HepG2 (cell line): ENCODE results near the gene KDM5B. TPM values are rescaled to one million over a fixed set of nuclear protein-coding genes. Genes with fewer than 3 reads are reported as not detected.

Experiments
- BCL6 ChIP-seq: IDR thresholded peaks from 2 replicates; pipeline ENCODE4 v1.6.1; 2016; ENCODE audit warnings: missing genetic modification reagents, missing compliant biosample characterization
- FOSL2 ChIP-seq: sonication (generic); formaldehyde crosslinking; IDR thresholded peaks from 2 replicates; pipeline ENCODE4 v1.4.0; 2020; ENCODE audit warnings: missing genetic modification reagents
- KLF12 ChIP-seq: sonication (generic); formaldehyde crosslinking; IDR thresholded peaks from 2 replicates; pipeline ENCODE4 v1.4.0; 2020; ENCODE audit warnings: missing genetic modification reagents, borderline replicate concordance
- MAFK ChIP-seq, 2 experiments: IDR thresholded peaks in 1 of 2; conservative IDR thresholded peaks in 1 of 2; 2 replicates each; pipeline ENCODE4 v1.6.1; 2011; ENCODE audit warnings: improper control_type of control experiment in 2 of 2, low read length in 2 of 2
- POLR2A ChIP-seq, 2 experiments: IDR thresholded peaks; 2 replicates each; pipeline ENCODE4 v1.6.1; 2011; ENCODE audit warnings: low read depth in 2 of 2, low read length in 2 of 2, mild to moderate bottlenecking in 1 of 2, moderate library complexity in 1 of 2; ENCODE audit not compliant: insufficient read depth in 1 of 2
- SP4 ChIP-seq: sonication (generic); formaldehyde crosslinking; IDR thresholded peaks from 2 replicates; pipeline ENCODE4 v1.8.1; 2023; ENCODE audit warnings: mild to moderate bottlenecking, missing genetic modification reagents
- SRSF1 ChIP-seq: fragments of 200-400 bp; formaldehyde crosslinking; optimal IDR thresholded peaks from 2 replicates; pipeline ENCODE3; 2017; ENCODE audit warnings: mild to moderate bottlenecking, low read depth, low read length, moderate library complexity
- ZSCAN9 ChIP-seq: IDR thresholded peaks from 2 replicates; pipeline ENCODE4 v1.6.1; 2016; ENCODE audit warnings: borderline replicate concordance
- polyA plus RNA-seq, 8 experiments: library from polyadenylated mRNA; depleted of rRNA in 3 of 8; stranded (reverse) in 7 of 8; unstranded in 1 of 8; fragments of >200 nt; fragmentation: Illumina TruSeq in 4 of 8; extraction: Trizol in 4 of 8; gene quantifications; 2 replicates each; pipeline versions ENCODE4 v1.2.1 to v1.2.3, GENCODE V29; 2011 to 2016; ENCODE audit warnings: low read depth in 4 of 8, missing spikeins in 1 of 8, mixed read lengths in 1 of 8; ENCODE audit not compliant: insufficient read depth in 1 of 8
- total RNA-seq, 5 experiments: library from RNA; depleted of rRNA; stranded (reverse); fragments of >200 nt; fragmentation: Illumina TruSeq; extraction: Trizol; gene quantifications; 2 replicates each; pipeline ENCODE4 v1.2.3, GENCODE V29; 2016; ENCODE audit warnings: low read depth in 1 of 5
- TF ChIP-seq, protein P1 (sequence below): sonication (generic); formaldehyde crosslinking; IDR thresholded peaks from 2 replicates; pipeline ENCODE4 v1.5.0; 2020; ENCODE audit warnings: missing genetic modification reagents
- TF ChIP-seq, protein P2 (sequence below): sonication (generic); formaldehyde crosslinking; IDR thresholded peaks from 2 replicates; pipeline ENCODE4 v1.8.1; 2023; ENCODE audit warnings: mild to moderate bottlenecking, moderate library complexity, missing genetic modification reagents
- TF ChIP-seq, protein P3 (sequence below): sonication (generic); formaldehyde crosslinking; conservative IDR thresholded peaks from 2 replicates; pipeline ENCODE4 v1.4.0; 2020; ENCODE audit warnings: mild to moderate bottlenecking, missing genetic modification reagents, moderate library complexity

The KDM5B gene
- total and polyA plus RNA-seq, 2 of the 13 experiments (the other 11 are each of a cell fraction or from before 2014, with no cell fraction given) = 34.2 to 35.4 TPM

DNA sequence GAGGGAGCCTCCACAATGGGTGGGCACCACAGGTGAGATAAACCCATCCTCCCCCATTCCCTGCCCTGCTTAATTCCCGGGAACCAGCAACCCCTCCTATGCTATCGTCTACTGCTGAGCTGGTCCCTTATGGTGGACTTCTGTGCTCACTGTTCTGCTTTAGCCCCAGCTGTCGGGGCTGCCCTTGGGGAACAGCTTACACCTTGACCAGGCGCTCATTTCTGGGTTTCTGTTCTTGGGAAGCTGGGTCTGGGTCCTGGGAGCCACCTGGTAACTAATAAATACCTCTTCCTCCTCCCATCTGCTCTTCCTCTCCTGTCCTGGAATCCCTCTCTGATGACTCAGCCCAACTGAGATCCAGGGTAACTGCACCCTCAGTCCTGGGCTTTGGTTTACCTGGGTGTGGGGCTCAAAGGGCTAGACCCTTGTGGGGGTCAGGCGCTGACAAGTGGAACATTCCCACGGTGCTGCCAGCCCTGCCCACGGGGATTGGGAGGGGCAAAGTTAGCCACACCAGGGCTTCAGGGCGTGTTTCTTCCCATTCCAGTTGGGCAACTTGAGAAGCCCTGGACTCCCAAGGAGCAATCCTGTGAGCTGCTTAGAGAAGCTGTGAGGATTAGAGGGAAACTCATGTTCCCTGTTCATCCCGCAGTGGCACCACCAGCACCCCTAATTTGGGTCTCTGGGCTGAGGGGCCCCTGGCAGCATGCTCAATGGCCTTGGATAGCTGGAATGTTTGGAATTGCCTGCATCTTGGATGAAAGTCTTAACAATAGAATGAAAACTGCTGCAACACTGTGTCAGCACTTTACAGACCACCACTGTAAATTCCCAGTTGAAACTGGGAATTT, 4.2 kb upstream of the KDM5B start (continued):
- TF ChIP-seq, protein P1, sequence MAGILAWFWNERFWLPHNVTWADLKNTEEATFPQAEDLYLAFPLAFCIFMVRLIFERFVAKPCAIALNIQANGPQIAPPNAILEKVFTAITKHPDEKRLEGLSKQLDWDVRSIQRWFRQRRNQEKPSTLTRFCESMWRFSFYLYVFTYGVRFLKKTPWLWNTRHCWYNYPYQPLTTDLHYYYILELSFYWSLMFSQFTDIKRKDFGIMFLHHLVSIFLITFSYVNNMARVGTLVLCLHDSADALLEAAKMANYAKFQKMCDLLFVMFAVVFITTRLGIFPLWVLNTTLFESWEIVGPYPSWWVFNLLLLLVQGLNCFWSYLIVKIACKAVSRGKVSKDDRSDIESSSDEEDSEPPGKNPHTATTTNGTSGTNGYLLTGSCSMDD = no peak
- 0 out of 2 replicates have a peak, but pooled peaks have one; percentile 17 for TF ChIP-seq SP4 (CRISPR knock-in tag)
- peak in 1 of 2 experiments; percentile 55; a peak in 2 of 4 replicates for TF ChIP-seq MAFK (conservative IDR thresholded peaks at IDR 0.05 in 1 of 2, IDR thresholded peaks at IDR 0.05 in 1 of 2; ENCODE audit: low read length in 2 of 2)
- TF ChIP-seq POLR2A (IDR thresholded peaks at IDR 0.05; ENCODE audit: insufficient read depth in 1 of 2, low read depth in 2 of 2, low read length in 2 of 2) = 0 out of 4 replicates have a peak, but pooled peaks of 1 of the 2 experiments have one; percentile 13
- TF ChIP-seq FOSL2 (CRISPR knock-in tag) = peak; percentile 68
- TF ChIP-seq, protein P2, sequence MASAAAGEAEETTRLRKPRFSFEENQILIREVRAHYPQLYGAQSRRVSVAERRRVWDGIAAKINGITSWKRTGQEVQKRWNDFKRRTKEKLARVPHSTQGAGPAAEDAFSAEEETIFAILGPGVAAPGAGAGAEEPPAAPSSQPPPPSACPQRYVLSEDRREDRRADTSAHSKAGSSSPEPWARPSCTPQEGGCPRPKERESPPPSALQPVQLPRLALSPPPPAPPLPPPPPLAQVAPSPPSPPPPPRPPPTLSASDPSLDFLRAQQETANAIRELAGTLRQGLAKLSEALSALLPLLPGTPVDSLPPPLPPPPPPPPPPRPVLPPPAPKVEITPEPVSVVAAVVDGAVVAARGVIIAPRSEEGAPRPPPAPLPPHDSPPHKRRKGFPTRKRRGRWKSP (CRISPR knock-in tag) = no peak
- no peak for TF ChIP-seq BCL6 (CRISPR knock-in tag)
- TF ChIP-seq, protein P3, sequence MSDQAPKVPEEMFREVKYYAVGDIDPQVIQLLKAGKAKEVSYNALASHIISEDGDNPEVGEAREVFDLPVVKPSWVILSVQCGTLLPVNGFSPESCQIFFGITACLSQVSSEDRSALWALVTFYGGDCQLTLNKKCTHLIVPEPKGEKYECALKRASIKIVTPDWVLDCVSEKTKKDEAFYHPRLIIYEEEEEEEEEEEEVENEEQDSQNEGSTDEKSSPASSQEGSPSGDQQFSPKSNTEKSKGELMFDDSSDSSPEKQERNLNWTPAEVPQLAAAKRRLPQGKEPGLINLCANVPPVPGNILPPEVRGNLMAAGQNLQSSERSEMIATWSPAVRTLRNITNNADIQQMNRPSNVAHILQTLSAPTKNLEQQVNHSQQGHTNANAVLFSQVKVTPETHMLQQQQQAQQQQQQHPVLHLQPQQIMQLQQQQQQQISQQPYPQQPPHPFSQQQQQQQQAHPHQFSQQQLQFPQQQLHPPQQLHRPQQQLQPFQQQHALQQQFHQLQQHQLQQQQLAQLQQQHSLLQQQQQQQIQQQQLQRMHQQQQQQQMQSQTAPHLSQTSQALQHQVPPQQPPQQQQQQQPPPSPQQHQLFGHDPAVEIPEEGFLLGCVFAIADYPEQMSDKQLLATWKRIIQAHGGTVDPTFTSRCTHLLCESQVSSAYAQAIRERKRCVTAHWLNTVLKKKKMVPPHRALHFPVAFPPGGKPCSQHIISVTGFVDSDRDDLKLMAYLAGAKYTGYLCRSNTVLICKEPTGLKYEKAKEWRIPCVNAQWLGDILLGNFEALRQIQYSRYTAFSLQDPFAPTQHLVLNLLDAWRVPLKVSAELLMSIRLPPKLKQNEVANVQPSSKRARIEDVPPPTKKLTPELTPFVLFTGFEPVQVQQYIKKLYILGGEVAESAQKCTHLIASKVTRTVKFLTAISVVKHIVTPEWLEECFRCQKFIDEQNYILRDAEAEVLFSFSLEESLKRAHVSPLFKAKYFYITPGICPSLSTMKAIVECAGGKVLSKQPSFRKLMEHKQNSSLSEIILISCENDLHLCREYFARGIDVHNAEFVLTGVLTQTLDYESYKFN = 0 out of 2 replicates have a peak, but pooled peaks have one; percentile 7
- no peak for TF ChIP-seq KLF12 (CRISPR knock-in tag)
- TF ChIP-seq ZSCAN9 = no peak
- TF ChIP-seq SRSF1 = no peak
